ENCODE data around the gene CD320. TPM values are rescaled to one million over a fixed set of nuclear protein-coding genes. Genes with fewer than 3 reads are reported as not detected.

CD320 gene
- total and polyA plus RNA-seq, 4 experiments from 2014 or later = 29.6 to 53.5 (median 40.0) TPM

GRCh38 chr19:8337728-8338127 lies 29.6 kb upstream of the CD320 start:
- H3K27ac Mint-ChIP-seq = no peak overlapping the region
- intact Hi-C loops (cut with micrococcal nuclease) = no loop called here
- no peaks in the 10 kb centered on the region for H3K9me3 Mint-ChIP-seq
- no peaks in the 10 kb centered on the region for H3K36me3 ChIP-seq (ENCODE audit: insufficient read depth, low read length)
- peaks cover 4 to 19% (median 9%) of the 10 kb centered on the region in 4 donors for H3K4me1 Mint-ChIP-seq
- H3K27me3 ChIP-seq (ENCODE audit: insufficient read depth, low read length) = peaks cover 9% of the 10 kb centered on the region
- DNase-seq = no peak
- no peak overlapping the region for H3K4me3 Mint-ChIP-seq
- no peak overlapping the region for H3K27ac ChIP-seq (ENCODE audit: low read depth, low read length)
- ChIA-PET CTCF (ENCODE audit: partially characterized antibody) (no interaction called here), POLR2A (ENCODE audit: partially characterized antibody) (no interaction called here)
- peaks cover 11% of the 10 kb centered on the region for H3K4me1 ChIP-seq (ENCODE audit: insufficient read depth, low read length)
- peaks cover 8 to 13% of the 10 kb centered on the region in 2 donors for H3K27me3 Mint-ChIP-seq
- no peaks in the 10 kb centered on the region for H3K9me3 ChIP-seq (ENCODE audit: control insufficient read depth in 1 of 2, low read length in 2 of 2)
- no peaks in the 10 kb centered on the region for H3K36me3 Mint-ChIP-seq
- no peak overlapping the region for H3K4me3 ChIP-seq (ENCODE audit: low read length in 2 of 2)

DNA sequence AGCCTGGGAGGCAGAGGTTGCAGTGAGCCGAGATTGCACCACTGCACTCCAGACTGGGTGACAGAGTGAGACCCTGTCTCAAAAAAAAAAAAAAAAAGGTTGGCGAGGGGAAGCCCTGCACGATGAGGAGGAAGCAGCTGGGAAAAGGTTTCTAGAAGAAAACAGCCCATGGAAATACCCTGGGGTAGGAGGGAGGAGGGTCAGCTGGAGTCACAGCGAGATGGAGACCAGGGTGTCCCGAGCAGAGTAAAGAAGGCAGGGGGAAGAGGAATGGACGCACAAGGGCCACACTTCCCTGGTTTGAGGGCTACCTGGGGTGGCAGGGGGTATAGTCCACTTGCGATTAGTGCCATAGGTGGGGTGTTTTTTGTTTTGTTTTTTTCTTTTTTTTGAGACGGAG lies 28.5 kb upstream of the CD320 start:
- Mint-ChIP-seq H3K4me1 (peaks cover 4 to 15% (median 9%) of the 10 kb centered on the region in 4 donors), H3K27me3 (peaks cover 8 to 13% of the 10 kb centered on the region in 2 donors), H3K9me3 (no peaks in the 10 kb centered on the region), H3K36me3 (no peaks in the 10 kb centered on the region), H3K27ac (no peak overlapping the region), H3K4me3 (peak overlapping the region in 1 of 8 donors; percentile 7)
- H3K4me1 ChIP-seq (ENCODE audit: insufficient read depth, low read length) = peaks cover 7% of the 10 kb centered on the region
- intact Hi-C loops (cut with micrococcal nuclease) = no loop called here
- peaks cover 9% of the 10 kb centered on the region for H3K27me3 ChIP-seq (ENCODE audit: insufficient read depth, low read length)
- H3K27ac ChIP-seq (ENCODE audit: low read depth, low read length) = no peak overlapping the region
- no peak for DNase-seq
- no peaks in the 10 kb centered on the region for H3K9me3 ChIP-seq (ENCODE audit: control insufficient read depth in 1 of 2, low read length in 2 of 2)
- no peaks in the 10 kb centered on the region for H3K36me3 ChIP-seq (ENCODE audit: insufficient read depth, low read length)
- ChIA-PET POLR2A (ENCODE audit: partially characterized antibody) (no interaction called here), CTCF (ENCODE audit: partially characterized antibody) (interaction anchor here (1.1 kb wide), 1 partner anchor 19 kb away, joined by 4 read pairs; no protein-coding TSS in a partner anchor)
- no peak overlapping the region for H3K4me3 ChIP-seq (ENCODE audit: low read length in 2 of 2)

DNA sequence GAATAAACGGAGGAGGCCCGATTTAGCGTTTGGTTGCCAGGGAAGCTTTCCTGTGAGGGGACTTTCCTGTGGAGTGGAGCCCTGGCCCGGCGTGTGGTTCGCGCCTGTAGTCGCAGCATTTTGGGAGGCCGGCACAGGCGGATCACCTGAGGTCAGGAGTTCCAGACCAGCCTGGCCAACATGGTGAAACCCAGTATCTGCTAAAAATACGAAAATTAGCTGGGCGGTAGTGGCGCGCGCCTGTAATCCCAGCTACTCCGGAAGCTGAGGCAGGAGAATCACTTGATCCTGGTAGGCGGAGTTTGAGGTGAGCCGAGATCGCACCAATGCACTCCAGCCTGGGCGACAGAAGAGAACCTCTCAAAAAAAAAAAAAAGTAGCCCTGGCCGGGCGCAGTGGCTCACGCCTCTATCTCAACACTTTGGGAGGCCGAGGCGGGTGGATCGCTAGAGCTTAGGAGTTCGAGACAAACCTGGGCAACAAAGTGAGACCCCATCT lies 28.0 kb upstream of the CD320 start:
- Histone ChIP-seq H3K9me3 (ENCODE audit: control insufficient read depth in 1 of 2, low read length in 2 of 2) (no peaks in the 10 kb centered on the region), H3K4me3 (ENCODE audit: low read length in 2 of 2) (no peak overlapping the region), H3K36me3 (ENCODE audit: insufficient read depth, low read length) (no peaks in the 10 kb centered on the region), H3K27ac (ENCODE audit: low read depth, low read length) (no peak overlapping the region), H3K27me3 (ENCODE audit: insufficient read depth, low read length) (peaks cover 9% of the 10 kb centered on the region), H3K4me1 (ENCODE audit: insufficient read depth, low read length) (peaks cover 7% of the 10 kb centered on the region)
- H3K9me3 Mint-ChIP-seq = no peaks in the 10 kb centered on the region
- intact Hi-C loops (cut with micrococcal nuclease) = no loop called here
- H3K27me3 Mint-ChIP-seq = peaks cover 8 to 13% of the 10 kb centered on the region in 2 donors
- H3K4me3 Mint-ChIP-seq = peak overlapping the region; percentile 9 to 73 (median 64)
- ChIA-PET CTCF (ENCODE audit: partially characterized antibody) (interaction anchor here (1.1 kb wide), 1 partner anchor 19 kb away, joined by 4 read pairs; no protein-coding TSS in a partner anchor), POLR2A (ENCODE audit: partially characterized antibody) (no interaction called here)
- H3K4me1 Mint-ChIP-seq = peaks cover 4 to 14% (median 9%) of the 10 kb centered on the region in 4 donors
- DNase-seq = no peak
- H3K27ac Mint-ChIP-seq = no peak overlapping the region
- no peaks in the 10 kb centered on the region for H3K36me3 Mint-ChIP-seq

GRCh38 chr19:8335343-8336071 lies 27.3 kb upstream of the CD320 start:
- peak overlapping the region in 1 of 7 donors; percentile 16 for H3K27ac Mint-ChIP-seq
- H3K4me1 Mint-ChIP-seq = peaks cover 4 to 10% (median 7%) of the 10 kb centered on the region in 4 donors
- ChIA-PET POLR2A (ENCODE audit: partially characterized antibody) (no interaction called here), CTCF (ENCODE audit: partially characterized antibody) (interaction anchor here (1.1 kb wide), 1 partner anchor 20 kb away, joined by 4 read pairs; no protein-coding TSS in a partner anchor)
- no peaks in the 10 kb centered on the region for H3K9me3 Mint-ChIP-seq
- H3K27me3 Mint-ChIP-seq = peaks cover 8 to 13% of the 10 kb centered on the region in 2 donors
- peak overlapping the region; percentile 9 to 73 (median 64) for H3K4me3 Mint-ChIP-seq
- no peaks in the 10 kb centered on the region for H3K9me3 ChIP-seq (ENCODE audit: control insufficient read depth in 1 of 2, low read length in 2 of 2)
- peaks cover 9% of the 10 kb centered on the region for H3K27me3 ChIP-seq (ENCODE audit: insufficient read depth, low read length)
- H3K36me3 ChIP-seq (ENCODE audit: insufficient read depth, low read length) = no peaks in the 10 kb centered on the region
- no peak overlapping the region for H3K4me3 ChIP-seq (ENCODE audit: low read length in 2 of 2)
- DNase-seq = peak in 4 of 5 donors; percentile 9 to 60 (median 20)
- no peak overlapping the region for H3K27ac ChIP-seq (ENCODE audit: low read depth, low read length)
- H3K36me3 Mint-ChIP-seq = no peaks in the 10 kb centered on the region
- peaks cover 7% of the 10 kb centered on the region for H3K4me1 ChIP-seq (ENCODE audit: insufficient read depth, low read length)
- intact Hi-C loops (cut with micrococcal nuclease) = no loop called here

GRCh38 chr19:8334458-8335342 lies 26.5 kb upstream of the CD320 start:
- peaks cover 8 to 13% of the 10 kb centered on the region in 2 donors for H3K27me3 Mint-ChIP-seq
- POLR2A ChIA-PET (ENCODE audit: partially characterized antibody) = no interaction called here
- CTCF ChIA-PET (ENCODE audit: partially characterized antibody) = interaction anchor here (0.7 to 1.3 kb wide), 4 partner anchors 17 to 66 kb away, joined by 3 to 6 read pairs (median 3); no protein-coding TSS in a partner anchor

GRCh38 chr19:8333767-8334457 lies 25.8 kb upstream of the CD320 start:
- Mint-ChIP-seq H3K36me3 (no peaks in the 10 kb centered on the region), H3K4me3 (peak overlapping the region in 2 of 8 donors; percentile 17 to 43), H3K27me3 (peaks cover 8 to 11% of the 10 kb centered on the region in 2 donors), H3K4me1 (peaks cover 4 to 10% (median 5%) of the 10 kb centered on the region in 4 donors), H3K27ac (no peak overlapping the region), H3K9me3 (no peaks in the 10 kb centered on the region)
- peaks cover 9% of the 10 kb centered on the region for H3K27me3 ChIP-seq (ENCODE audit: insufficient read depth, low read length)
- no peak overlapping the region for H3K27ac ChIP-seq (ENCODE audit: low read depth, low read length)
- H3K36me3 ChIP-seq (ENCODE audit: insufficient read depth, low read length) = no peaks in the 10 kb centered on the region
- H3K9me3 ChIP-seq (ENCODE audit: control insufficient read depth in 1 of 2, low read length in 2 of 2) = no peaks in the 10 kb centered on the region
- H3K4me3 ChIP-seq (ENCODE audit: low read length in 2 of 2) = no peak overlapping the region
- no peak for DNase-seq
- peaks cover 7% of the 10 kb centered on the region for H3K4me1 ChIP-seq (ENCODE audit: insufficient read depth, low read length)
- CTCF ChIA-PET (ENCODE audit: partially characterized antibody) = interaction anchor here (0.7 to 1.3 kb wide), 4 partner anchors 18 to 66 kb away, joined by 3 to 6 read pairs (median 3); no protein-coding TSS in a partner anchor
- intact Hi-C loops (cut with micrococcal nuclease) = no loop called here
- POLR2A ChIA-PET (ENCODE audit: partially characterized antibody) = no interaction called here

More at GRCh38 chr19:8334458-8335342, 26.5 kb upstream of the CD320 start:
- H3K9me3 Mint-ChIP-seq = no peaks in the 10 kb centered on the region
- Histone ChIP-seq H3K4me3 (ENCODE audit: low read length in 2 of 2) (no peak overlapping the region), H3K27ac (ENCODE audit: low read depth, low read length) (no peak overlapping the region), H3K9me3 (ENCODE audit: control insufficient read depth in 1 of 2, low read length in 2 of 2) (no peaks in the 10 kb centered on the region), H3K27me3 (ENCODE audit: insufficient read depth, low read length) (peaks cover 9% of the 10 kb centered on the region), H3K36me3 (ENCODE audit: insufficient read depth, low read length) (no peaks in the 10 kb centered on the region), H3K4me1 (ENCODE audit: insufficient read depth, low read length) (peaks cover 7% of the 10 kb centered on the region)
- peak overlapping the region in 2 of 8 donors; percentile 17 to 43 for H3K4me3 Mint-ChIP-seq
- no peaks in the 10 kb centered on the region for H3K36me3 Mint-ChIP-seq
- intact Hi-C loops (cut with micrococcal nuclease) = no loop called here
- no peak overlapping the region for H3K27ac Mint-ChIP-seq
- DNase-seq = peak in 2 of 5 donors; percentile 8 to 12
- H3K4me1 Mint-ChIP-seq = peaks cover 4 to 10% (median 5%) of the 10 kb centered on the region in 4 donors

Measured in CD4-positive, alpha-beta memory T cell (primary cell).